B cell (primary cell): Measurements from ENCODE around the gene ADGRL2. TPM values are rescaled to one million over a fixed set of nuclear protein-coding genes. Genes with fewer than 3 reads are reported as not detected.

Source experiments
- ATAC-seq: fragments of 200-7000 bp; cut with Tn5 transposase; one replicate; pipeline ENCODE4 v1.10.0; 2021; ENCODE audit warnings: low read depth, mild to moderate bottlenecking, moderate number of reproducible peaks, moderate library complexity
- CTCF ChIA-PET: fragments of 350-600 bp; sonication (Branson Sonifier 250); formaldehyde crosslinking; loops from one replicate; lab custom pipeline; 2021; ENCODE audit warnings: antibody characterized with exemption, inconsistent platforms; lab: Charles Lee
- POLR2A ChIA-PET: fragments of 350-600 bp; sonication (Branson Sonifier 250); formaldehyde crosslinking; loops from one replicate; lab custom pipeline; 2021; ENCODE audit warnings: antibody characterized with exemption; lab: Charles Lee
- DNase-seq: peaks from one replicate; pipeline ENCODE4 v3.0.0; 2013
- H2AFZ ChIP-seq: 2 replicates; pipeline ENCODE4 v1.6.1; 2012; ENCODE audit warnings: mild to moderate bottlenecking, low read depth, low read length; ENCODE audit not compliant: insufficient read depth, poor library complexity, severe bottlenecking
- H3K27ac ChIP-seq, 2 donors: 1 replicate in 1 of 2; 2 replicates in 1 of 2; pipeline ENCODE4 v1.5.1; 2012 to 2013; ENCODE audit warnings: low read length in 2 of 2, mild to moderate bottlenecking in 2 of 2, moderate library complexity in 1 of 2
- H3K27me3 ChIP-seq, 4 experiments: fragments of 200-600 bp in 1 of 4; sonication (generic) in 1 of 4; replicated peaks in 1 of 4; 1 replicate in 2 of 4; 2 replicates in 2 of 4; pipeline versions ENCODE4 v1.6.1 to v1.7.0; 2013 to 2016; ENCODE audit warnings: low read length in 3 of 4, mild to moderate bottlenecking in 2 of 4, mixed read lengths in 1 of 4, moderate library complexity in 1 of 4; ENCODE audit not compliant: insufficient read depth in 4 of 4, control insufficient read depth in 3 of 4; ENCODE audit errors: control extremely low read depth in 1 of 4
- H3K36me3 ChIP-seq, 2 experiments: replicated peaks in 1 of 2; 1 replicate in 1 of 2; 2 replicates in 1 of 2; pipeline versions ENCODE4 v1.6.1 to v1.7.1; 2013; ENCODE audit warnings: low read length in 1 of 2; ENCODE audit not compliant: insufficient read depth in 2 of 2, control insufficient read depth in 1 of 2; ENCODE audit errors: control extremely low read depth in 1 of 2, extremely low read depth in 1 of 2
- H3K4me1 ChIP-seq, 2 donors: fragments of 200-600 bp in 1 of 2; sonication (generic) in 1 of 2; 1 replicate in 1 of 2; 2 replicates in 1 of 2; pipeline versions ENCODE4 v1.5.1 to v1.6.1; 2013 to 2017; ENCODE audit warnings: low read length in 2 of 2; ENCODE audit not compliant: control insufficient read depth in 2 of 2, insufficient read depth in 2 of 2
- H3K4me2 ChIP-seq: replicated peaks from 2 replicates; pipeline ENCODE3; 2012; ENCODE audit warnings: mild to moderate bottlenecking, low read depth, low read length; ENCODE audit not compliant: poor library complexity, severe bottlenecking
- H3K4me3 ChIP-seq, 5 experiments: fragments of 200-600 bp in 1 of 5; sonication (generic) in 1 of 5; 1 replicate in 3 of 5; 2 replicates in 2 of 5; pipeline versions ENCODE4 v1.5.1 to v1.7.0; 2011 to 2016; ENCODE audit warnings: low read length in 4 of 5, mild to moderate bottlenecking in 4 of 5, low read depth in 2 of 5, control low read depth in 1 of 5, moderate library complexity in 1 of 5; ENCODE audit not compliant: insufficient read depth in 1 of 5; ENCODE audit errors: control extremely low read depth in 1 of 5, extremely low read depth in 1 of 5
- H3K79me2 ChIP-seq: fragments of 200-600 bp; sonication (generic); one replicate; pipeline ENCODE4 v1.6.0; 2016; ENCODE audit warnings: low read length; ENCODE audit not compliant: control insufficient read depth, insufficient read depth
- H3K9ac ChIP-seq: fragments of 200-600 bp; sonication (generic); 2 replicates; pipeline ENCODE4 v1.6.1; 2017; ENCODE audit warnings: mild to moderate bottlenecking, low read length, moderate library complexity
- H3K9me3 ChIP-seq, 3 donors: one replicate each; pipeline versions ENCODE4 v1.6.1 to v1.7.1; 2013; ENCODE audit warnings: low read length in 2 of 3; ENCODE audit not compliant: control insufficient read depth in 2 of 3, insufficient read depth in 1 of 3; ENCODE audit errors: control extremely low read depth in 1 of 3
- H4K20me1 ChIP-seq: 2 replicates; pipeline ENCODE4 v1.6.0; 2012; ENCODE audit warnings: mild to moderate bottlenecking, low read length; ENCODE audit not compliant: insufficient read depth, control insufficient read depth, poor library complexity, severe bottlenecking
- H3K27ac Mint-ChIP-seq: one replicate; pipeline ENCODE4 v1.8.0; 2021; ENCODE audit warnings: mixed read lengths
- H3K27me3 Mint-ChIP-seq: one replicate; pipeline ENCODE4 v1.8.0; 2021; ENCODE audit warnings: mixed read lengths
- H3K4me1 Mint-ChIP-seq: one replicate; pipeline ENCODE4 v1.8.0; 2021; ENCODE audit warnings: mixed read lengths
- H3K4me3 Mint-ChIP-seq: one replicate; pipeline ENCODE4 v1.8.0; 2021; ENCODE audit warnings: mixed read lengths
- H3K9me3 Mint-ChIP-seq: one replicate; pipeline ENCODE4 v1.8.0; 2022; ENCODE audit warnings: mixed read lengths; ENCODE audit not compliant: insufficient read depth
- CTCF ChIP-seq: fragments of 200-600 bp; IDR thresholded peaks from one replicate; pipeline ENCODE4 v1.8.0; 2022; ENCODE audit warnings: antibody characterized with exemption, mild to moderate bottlenecking
- EZH2 ChIP-seq: IDR thresholded peaks from 2 replicates; pipeline ENCODE4 v1.6.1; 2012; ENCODE audit warnings: borderline replicate concordance, low read depth, mild to moderate bottlenecking, moderate library complexity, low read length; ENCODE audit not compliant: insufficient read depth, poor library complexity, severe bottlenecking
- WGBS: methylation state at CpG from one replicate; pipeline ENCODE4 v1.1.5; 2013; ENCODE audit warnings: missing lambda C conversion rate; ENCODE audit not compliant: insufficient coverage; 5-methylcytosine and 5-hydroxymethylcytosine counted together
- intact Hi-C: fragments of 100-400 bp; cut with micrococcal nuclease; formaldehyde crosslinking; loops from one replicate; pipeline ENCODE4 v1.10.0; 2022
- polyA plus RNA-seq: library from polyadenylated mRNA; depleted of rRNA; stranded (reverse); fragments of >200 nt; gene quantifications from 2 replicates; pipeline ENCODE4 v1.2.3, GENCODE V29; 2012
- total RNA-seq, 2 donors: library from RNA; stranded (reverse); fragments of 120-200 nt in 1 of 2; gene quantifications; 1 replicate in 1 of 2; 2 replicates in 1 of 2; pipeline versions ENCODE4 v1.2.3 to v1.2.4, GENCODE V29; 2013 to 2022

ADGRL2 gene
- total and polyA plus RNA-seq, 2 donors (not counting 1 experiment from before 2014, with no cell fraction given), result not detected

GRCh38 chr1:82032068-82032467, 231.3 kb downstream of the ADGRL2 start:
- Mint-ChIP-seq H3K27me3 (no peaks in the 10 kb centered on the region), H3K4me3 (no peak overlapping the region), H3K27ac (no peak overlapping the region), H3K9me3 (no peaks in the 10 kb centered on the region), H3K4me1 (no peaks in the 10 kb centered on the region)
- Histone ChIP-seq H3K9ac (no peak overlapping the region), H3K27me3 (no peaks in the 10 kb centered on the region), H3K4me1 (no peaks in the 10 kb centered on the region), H2AFZ (no peak overlapping the region), H3K4me3 (no peak overlapping the region), H3K4me2 (no peak overlapping the region), H3K27ac (no peak overlapping the region), H3K36me3 (no peaks in the 10 kb centered on the region), H4K20me1 (no peaks in the 10 kb centered on the region), H3K9me3 (no peaks in the 10 kb centered on the region), H3K79me2 (no peaks in the 10 kb centered on the region)
- no peak for ATAC-seq
- intact Hi-C loops, result no loop called here
- ChIA-PET CTCF (no interaction called here), POLR2A (no interaction called here)
- WGBS, result 100% methylated on average over 1 of the region's 2 CpGs
- DNase-seq, result no peak
- TF ChIP-seq CTCF, result no peak
- TF ChIP-seq EZH2, result no peak

GRCh38 chr1:82034812-82035211, 234.1 kb downstream of the ADGRL2 start:
- H3K9me3 ChIP-seq, result no peaks in the 10 kb centered on the region
- WGBS, result no CpG with 5 or more reads among the region's 3 CpGs
- Mint-ChIP-seq H3K4me1 (no peaks in the 10 kb centered on the region), H3K4me3 (no peak overlapping the region), H3K9me3 (no peaks in the 10 kb centered on the region), H3K27ac (no peak overlapping the region), H3K27me3 (no peaks in the 10 kb centered on the region)
- intact Hi-C loops, result no loop called here
- ATAC-seq (no peak), DNase-seq (no peak)
- POLR2A ChIA-PET, result no interaction called here
- no peak overlapping the region for H3K27ac ChIP-seq
- H3K4me1 ChIP-seq, result no peaks in the 10 kb centered on the region
- H3K4me3 ChIP-seq, result no peak overlapping the region
- no peak for TF ChIP-seq EZH2
- no peak for TF ChIP-seq CTCF
- no peak overlapping the region for H3K9ac ChIP-seq
- H3K79me2 ChIP-seq, result no peaks in the 10 kb centered on the region
- H2AFZ ChIP-seq, result no peak overlapping the region
- CTCF ChIA-PET, result no interaction called here
- H3K4me2 ChIP-seq, result no peak overlapping the region
- no peaks in the 10 kb centered on the region for H3K27me3 ChIP-seq
- H3K36me3 ChIP-seq, result no peaks in the 10 kb centered on the region
- no peaks in the 10 kb centered on the region for H4K20me1 ChIP-seq
